Measurements from ENCODE around the gene INAFM2. TPM values are rescaled to one million over a fixed set of nuclear protein-coding genes. Genes with fewer than 3 reads are reported as not detected.

The INAFM2 gene
- total and polyA plus RNA-seq, 4 donors, result 3.3 to 5.7 (median 4.4) TPM

DNA sequence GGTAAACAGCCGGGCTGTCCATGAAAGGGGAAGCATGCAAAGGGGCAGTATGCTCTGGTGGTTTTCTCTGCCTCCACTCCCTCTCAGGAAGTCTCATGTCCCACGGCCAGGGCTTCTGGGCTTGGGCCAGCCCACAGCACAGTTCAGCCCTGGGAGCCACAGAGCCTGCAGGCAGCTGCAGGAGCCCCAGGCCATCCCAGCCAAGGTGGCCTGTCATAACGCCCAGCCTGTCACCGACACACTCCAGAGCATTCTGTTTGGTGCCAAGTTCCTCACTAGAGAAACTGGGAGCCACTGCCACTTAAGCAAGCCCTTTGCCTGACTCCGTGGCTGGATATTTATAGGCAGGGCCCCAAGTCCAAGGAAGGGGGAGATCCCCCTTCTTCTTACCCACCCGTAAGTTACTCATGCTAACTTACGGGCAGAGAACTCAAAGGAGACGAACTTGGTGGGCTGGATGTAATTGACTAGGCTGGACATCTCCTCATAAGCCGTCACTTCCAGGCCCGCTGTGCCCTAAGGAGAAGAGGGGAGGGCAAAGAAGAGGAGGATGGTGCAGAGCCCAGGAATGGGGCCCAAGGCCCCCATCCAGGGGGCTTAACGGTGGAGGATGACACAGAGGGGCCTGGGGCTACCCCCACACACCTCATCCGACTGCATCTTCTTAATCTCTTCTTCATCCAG is 27.5 kb upstream of the INAFM2 start:
- H3K9ac ChIP-seq (ENCODE audit: low read depth in 1 of 2, low read length in 2 of 2), result no peak overlapping the region
- TF ChIP-seq, protein P1, sequence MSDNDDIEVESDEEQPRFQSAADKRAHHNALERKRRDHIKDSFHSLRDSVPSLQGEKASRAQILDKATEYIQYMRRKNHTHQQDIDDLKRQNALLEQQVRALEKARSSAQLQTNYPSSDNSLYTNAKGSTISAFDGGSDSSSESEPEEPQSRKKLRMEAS (IDR thresholded peaks at IDR 0.05), result no peak
- TF ChIP-seq FOXA2 (IDR thresholded peaks at IDR 0.05) (no peak), HNF4A (conservative IDR thresholded peaks at IDR 0.05) (no peak), EGR1 (IDR thresholded peaks at IDR 0.05; ENCODE audit: low read depth in 2 of 2) (no peak), SP1 (IDR thresholded peaks at IDR 0.05) (no peak), RAD21 (IDR thresholded peaks at IDR 0.05) (no peak), RXRA (IDR thresholded peaks at IDR 0.05) (no peak), HNF4G (IDR thresholded peaks at IDR 0.05) (no peak), FOXA1 (IDR thresholded peaks at IDR 0.05) (no peak), GABPA (IDR thresholded peaks at IDR 0.05 in 1 of 2, conservative IDR thresholded peaks at IDR 0.05 in 1 of 2) (no peak), YY1 (IDR thresholded peaks at IDR 0.05) (no peak), NR2F2 (IDR thresholded peaks at IDR 0.05) (no peak)
- TF ChIP-seq, protein P2, sequence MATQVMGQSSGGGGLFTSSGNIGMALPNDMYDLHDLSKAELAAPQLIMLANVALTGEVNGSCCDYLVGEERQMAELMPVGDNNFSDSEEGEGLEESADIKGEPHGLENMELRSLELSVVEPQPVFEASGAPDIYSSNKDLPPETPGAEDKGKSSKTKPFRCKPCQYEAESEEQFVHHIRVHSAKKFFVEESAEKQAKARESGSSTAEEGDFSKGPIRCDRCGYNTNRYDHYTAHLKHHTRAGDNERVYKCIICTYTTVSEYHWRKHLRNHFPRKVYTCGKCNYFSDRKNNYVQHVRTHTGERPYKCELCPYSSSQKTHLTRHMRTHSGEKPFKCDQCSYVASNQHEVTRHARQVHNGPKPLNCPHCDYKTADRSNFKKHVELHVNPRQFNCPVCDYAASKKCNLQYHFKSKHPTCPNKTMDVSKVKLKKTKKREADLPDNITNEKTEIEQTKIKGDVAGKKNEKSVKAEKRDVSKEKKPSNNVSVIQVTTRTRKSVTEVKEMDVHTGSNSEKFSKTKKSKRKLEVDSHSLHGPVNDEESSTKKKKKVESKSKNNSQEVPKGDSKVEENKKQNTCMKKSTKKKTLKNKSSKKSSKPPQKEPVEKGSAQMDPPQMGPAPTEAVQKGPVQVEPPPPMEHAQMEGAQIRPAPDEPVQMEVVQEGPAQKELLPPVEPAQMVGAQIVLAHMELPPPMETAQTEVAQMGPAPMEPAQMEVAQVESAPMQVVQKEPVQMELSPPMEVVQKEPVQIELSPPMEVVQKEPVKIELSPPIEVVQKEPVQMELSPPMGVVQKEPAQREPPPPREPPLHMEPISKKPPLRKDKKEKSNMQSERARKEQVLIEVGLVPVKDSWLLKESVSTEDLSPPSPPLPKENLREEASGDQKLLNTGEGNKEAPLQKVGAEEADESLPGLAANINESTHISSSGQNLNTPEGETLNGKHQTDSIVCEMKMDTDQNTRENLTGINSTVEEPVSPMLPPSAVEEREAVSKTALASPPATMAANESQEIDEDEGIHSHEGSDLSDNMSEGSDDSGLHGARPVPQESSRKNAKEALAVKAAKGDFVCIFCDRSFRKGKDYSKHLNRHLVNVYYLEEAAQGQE (IDR thresholded peaks at IDR 0.05), result no peak
- TF ChIP-seq, protein P3, sequence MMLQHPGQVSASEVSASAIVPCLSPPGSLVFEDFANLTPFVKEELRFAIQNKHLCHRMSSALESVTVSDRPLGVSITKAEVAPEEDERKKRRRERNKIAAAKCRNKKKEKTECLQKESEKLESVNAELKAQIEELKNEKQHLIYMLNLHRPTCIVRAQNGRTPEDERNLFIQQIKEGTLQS (IDR thresholded peaks at IDR 0.05), result no peak
- TF ChIP-seq, protein P4, sequence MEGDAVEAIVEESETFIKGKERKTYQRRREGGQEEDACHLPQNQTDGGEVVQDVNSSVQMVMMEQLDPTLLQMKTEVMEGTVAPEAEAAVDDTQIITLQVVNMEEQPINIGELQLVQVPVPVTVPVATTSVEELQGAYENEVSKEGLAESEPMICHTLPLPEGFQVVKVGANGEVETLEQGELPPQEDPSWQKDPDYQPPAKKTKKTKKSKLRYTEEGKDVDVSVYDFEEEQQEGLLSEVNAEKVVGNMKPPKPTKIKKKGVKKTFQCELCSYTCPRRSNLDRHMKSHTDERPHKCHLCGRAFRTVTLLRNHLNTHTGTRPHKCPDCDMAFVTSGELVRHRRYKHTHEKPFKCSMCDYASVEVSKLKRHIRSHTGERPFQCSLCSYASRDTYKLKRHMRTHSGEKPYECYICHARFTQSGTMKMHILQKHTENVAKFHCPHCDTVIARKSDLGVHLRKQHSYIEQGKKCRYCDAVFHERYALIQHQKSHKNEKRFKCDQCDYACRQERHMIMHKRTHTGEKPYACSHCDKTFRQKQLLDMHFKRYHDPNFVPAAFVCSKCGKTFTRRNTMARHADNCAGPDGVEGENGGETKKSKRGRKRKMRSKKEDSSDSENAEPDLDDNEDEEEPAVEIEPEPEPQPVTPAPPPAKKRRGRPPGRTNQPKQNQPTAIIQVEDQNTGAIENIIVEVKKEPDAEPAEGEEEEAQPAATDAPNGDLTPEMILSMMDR (IDR thresholded peaks at IDR 0.05; ENCODE audit: low read depth, low read length, missing input control), result no peak
- TF ChIP-seq, protein P5, sequence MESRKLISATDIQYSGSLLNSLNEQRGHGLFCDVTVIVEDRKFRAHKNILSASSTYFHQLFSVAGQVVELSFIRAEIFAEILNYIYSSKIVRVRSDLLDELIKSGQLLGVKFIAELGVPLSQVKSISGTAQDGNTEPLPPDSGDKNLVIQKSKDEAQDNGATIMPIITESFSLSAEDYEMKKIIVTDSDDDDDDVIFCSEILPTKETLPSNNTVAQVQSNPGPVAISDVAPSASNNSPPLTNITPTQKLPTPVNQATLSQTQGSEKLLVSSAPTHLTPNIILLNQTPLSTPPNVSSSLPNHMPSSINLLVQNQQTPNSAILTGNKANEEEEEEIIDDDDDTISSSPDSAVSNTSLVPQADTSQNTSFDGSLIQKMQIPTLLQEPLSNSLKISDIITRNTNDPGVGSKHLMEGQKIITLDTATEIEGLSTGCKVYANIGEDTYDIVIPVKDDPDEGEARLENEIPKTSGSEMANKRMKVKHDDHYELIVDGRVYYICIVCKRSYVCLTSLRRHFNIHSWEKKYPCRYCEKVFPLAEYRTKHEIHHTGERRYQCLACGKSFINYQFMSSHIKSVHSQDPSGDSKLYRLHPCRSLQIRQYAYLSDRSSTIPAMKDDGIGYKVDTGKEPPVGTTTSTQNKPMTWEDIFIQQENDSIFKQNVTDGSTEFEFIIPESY (IDR thresholded peaks at IDR 0.05), result no peak
- peaks cover 0 to 2% (median 0%) of the 10 kb centered on the region in 4 donors for H3K36me3 ChIP-seq (ENCODE audit: control insufficient read depth in 4 of 4, insufficient read depth in 3 of 4, low read depth in 1 of 4, low read length in 3 of 4)
- no peak overlapping the region for H3K4me3 ChIP-seq (ENCODE audit: low read depth in 1 of 3, low read length in 3 of 3)
- H3K27me3 ChIP-seq (ENCODE audit: control insufficient read depth in 4 of 4, insufficient read depth in 4 of 4, low read length in 3 of 4), result no peaks in the 10 kb centered on the region
- H3K9me3 ChIP-seq (ENCODE audit: control insufficient read depth in 4 of 4, low read length in 3 of 4), result peaks cover 0 to 4% (median 0%) of the 10 kb centered on the region in 4 donors
- no peak for DNase-seq (ENCODE audit: low spot score)
- no peak overlapping the region for H3K27ac ChIP-seq (ENCODE audit: low read depth in 1 of 2, low read length in 2 of 2)
- H3K4me1 ChIP-seq (ENCODE audit: control insufficient read depth in 4 of 4, insufficient read depth in 4 of 4, low read length in 3 of 4), result peaks cover 0 to 4% (median 2%) of the 10 kb centered on the region in 4 donors
- WGBS, result 79% methylated on average over 12 of the region's 12 CpGs

All from liver (tissue), 9 donors.